ENCODE measurements around the gene RTL10.

Gene RTL10

GRCh38 chr22:19866665-19867009 is 12.0 kb upstream of the RTL10 start:
- no peak for DNase-seq (ENCODE audit: low read depth)
- no peak overlapping the region for H3K4me3 ChIP-seq (ENCODE audit: low read depth, low read length)
- TF ChIP-seq CTCF (IDR thresholded peaks at IDR 0.05; ENCODE audit: low read depth, low read length, missing control alignments) = no peak

- DNase-seq (ENCODE audit: low read depth) = no peak
These were observed 10.6 kb upstream of the RTL10 start for GRCh38 chr22:19865141-19865829.

GRCh38 chr22:19864538-19865106 is 9.9 kb upstream of the RTL10 start:
- DNase-seq (ENCODE audit: low read depth) = no peak
- H3K4me3 ChIP-seq (ENCODE audit: low read depth, low read length) = no peak overlapping the region
- no peak for TF ChIP-seq CTCF (IDR thresholded peaks at IDR 0.05; ENCODE audit: low read depth, low read length, missing control alignments)

More at GRCh38 chr22:19865141-19865829, 10.6 kb upstream of the RTL10 start:
- TF ChIP-seq CTCF (IDR thresholded peaks at IDR 0.05; ENCODE audit: low read depth, low read length, missing control alignments) = no peak
- H3K4me3 ChIP-seq (ENCODE audit: low read depth, low read length) = no peak overlapping the region

- TF ChIP-seq CTCF (IDR thresholded peaks at IDR 0.05; ENCODE audit: low read depth, low read length, missing control alignments) = no peak
These were observed 8.9 kb upstream of the RTL10 start for GRCh38 chr22:19863571-19863970.

GRCh38 chr22:19862619-19863246 is 8.1 kb upstream of the RTL10 start:
- no peak for TF ChIP-seq CTCF (IDR thresholded peaks at IDR 0.05; ENCODE audit: low read depth, low read length, missing control alignments)
- H3K4me3 ChIP-seq (ENCODE audit: low read depth, low read length) = no peak overlapping the region

More at GRCh38 chr22:19863571-19863970, 8.9 kb upstream of the RTL10 start:
- no peak overlapping the region for H3K4me3 ChIP-seq (ENCODE audit: low read depth, low read length)
- DNase-seq (ENCODE audit: low read depth) = no peak

GRCh38 chr22:19859861-19860510 is 5.3 kb upstream of the RTL10 start:
- DNase-seq (ENCODE audit: low read depth) = no peak
- no peak overlapping the region for H3K4me3 ChIP-seq (ENCODE audit: low read depth, low read length)
- TF ChIP-seq CTCF (IDR thresholded peaks at IDR 0.05; ENCODE audit: low read depth, low read length, missing control alignments) = no peak

More at GRCh38 chr22:19862619-19863246, 8.1 kb upstream of the RTL10 start:
- no peak for DNase-seq (ENCODE audit: low read depth)
